Astrocyte of the cerebellum (primary cell): ENCODE measurements around the gene BSG.
"Not testable (repeated sequence)": the region's sequence is repeated elsewhere in the genome, so short reads cannot be mapped to it uniquely, and the experiment has no call there.

Experiments used
- DNase-seq: peaks from one replicate; pipeline ENCODE4 v3.0.0-alpha.2; 2011; ENCODE audit warnings: low read depth
- H3K4me3 ChIP-seq: 2 replicates; pipeline ENCODE4 v1.5.1; 2011; ENCODE audit warnings: mild to moderate bottlenecking, low read depth, low read length, moderate library complexity
- in situ Hi-C: cut with HindIII; loops from 2 replicates; pipeline ENCODE4 v1.10.0; 2017; ENCODE audit warnings: low sequenced_read_pairs
- TF ChIP-seq, protein P1 (sequence below): IDR thresholded peaks from 2 replicates; pipeline ENCODE4 v1.5.1; 2012; ENCODE audit warnings: low read length, low read depth, moderate library complexity, mild to moderate bottlenecking; ENCODE audit errors: missing control alignments

BSG gene

DNA sequence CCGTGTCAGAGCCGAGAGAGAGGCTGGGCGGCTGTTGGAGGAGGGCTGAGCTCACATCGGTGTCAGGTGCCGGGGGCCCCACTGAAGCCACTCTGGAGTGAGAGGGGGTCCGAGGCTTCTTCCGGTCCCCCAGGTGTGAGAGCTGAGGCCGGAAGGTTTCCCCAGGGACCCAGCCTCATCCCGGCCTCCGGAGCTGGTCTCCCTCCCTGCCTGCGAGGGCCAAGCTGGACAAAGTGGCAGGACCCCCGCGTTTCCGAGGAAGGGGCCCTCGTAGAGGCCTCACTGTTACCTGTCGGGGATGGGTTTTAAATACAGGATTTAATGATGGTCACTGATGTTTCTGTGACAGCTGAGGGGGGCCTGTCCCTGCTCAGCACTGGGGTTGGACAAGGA, 23.9 kb downstream of the BSG start:
- in situ Hi-C loops: no loop called here
- DNase-seq: no peak
- no peak overlapping the region for H3K4me3 ChIP-seq
- TF ChIP-seq, protein P1, sequence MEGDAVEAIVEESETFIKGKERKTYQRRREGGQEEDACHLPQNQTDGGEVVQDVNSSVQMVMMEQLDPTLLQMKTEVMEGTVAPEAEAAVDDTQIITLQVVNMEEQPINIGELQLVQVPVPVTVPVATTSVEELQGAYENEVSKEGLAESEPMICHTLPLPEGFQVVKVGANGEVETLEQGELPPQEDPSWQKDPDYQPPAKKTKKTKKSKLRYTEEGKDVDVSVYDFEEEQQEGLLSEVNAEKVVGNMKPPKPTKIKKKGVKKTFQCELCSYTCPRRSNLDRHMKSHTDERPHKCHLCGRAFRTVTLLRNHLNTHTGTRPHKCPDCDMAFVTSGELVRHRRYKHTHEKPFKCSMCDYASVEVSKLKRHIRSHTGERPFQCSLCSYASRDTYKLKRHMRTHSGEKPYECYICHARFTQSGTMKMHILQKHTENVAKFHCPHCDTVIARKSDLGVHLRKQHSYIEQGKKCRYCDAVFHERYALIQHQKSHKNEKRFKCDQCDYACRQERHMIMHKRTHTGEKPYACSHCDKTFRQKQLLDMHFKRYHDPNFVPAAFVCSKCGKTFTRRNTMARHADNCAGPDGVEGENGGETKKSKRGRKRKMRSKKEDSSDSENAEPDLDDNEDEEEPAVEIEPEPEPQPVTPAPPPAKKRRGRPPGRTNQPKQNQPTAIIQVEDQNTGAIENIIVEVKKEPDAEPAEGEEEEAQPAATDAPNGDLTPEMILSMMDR: no peak

DNA sequence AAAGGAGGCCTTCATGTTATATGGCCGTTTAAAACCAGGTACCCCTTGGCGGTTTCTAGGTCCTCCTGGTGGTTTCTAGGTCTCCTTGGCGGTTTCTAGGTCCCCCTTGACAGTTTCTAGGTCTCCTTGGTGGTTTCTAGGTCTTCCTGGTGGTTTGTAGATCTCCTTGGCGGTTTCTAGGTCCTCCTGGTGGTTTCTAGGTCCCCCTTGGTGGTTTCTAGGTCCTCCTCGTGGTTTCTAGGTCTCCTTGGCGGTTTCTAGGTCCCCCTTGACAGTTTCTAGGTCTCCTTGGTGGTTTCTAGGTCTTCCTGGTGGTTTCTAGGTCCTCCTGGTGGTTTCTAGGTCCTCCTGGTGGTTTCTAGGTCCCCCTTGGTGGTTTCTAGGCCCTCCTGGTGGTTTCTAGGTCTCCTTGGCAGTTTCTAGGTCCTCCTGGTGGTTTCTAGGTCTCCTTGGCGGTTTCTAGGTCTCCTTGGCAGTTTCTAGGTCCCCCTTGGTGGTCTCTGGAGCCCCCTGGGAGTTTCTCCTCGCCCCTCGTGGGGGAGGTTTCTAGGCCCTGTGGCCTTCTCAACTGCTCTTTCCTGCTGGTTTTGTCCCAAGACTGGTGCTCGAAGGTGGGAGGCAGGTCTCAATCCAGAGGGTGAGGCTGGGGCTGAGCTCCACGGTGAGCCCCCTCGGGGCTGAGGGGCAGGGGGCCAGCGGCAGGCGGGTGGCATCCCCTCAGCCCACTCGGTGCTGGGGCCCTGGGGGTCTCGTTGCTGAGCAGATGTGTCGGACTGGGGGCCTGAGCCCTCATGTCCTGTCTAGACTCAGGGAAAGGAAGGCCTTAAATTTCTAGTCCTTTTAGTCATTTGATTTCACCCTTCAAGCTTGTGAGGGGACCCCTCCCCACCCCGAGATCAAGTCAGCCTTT, 25.3 kb downstream of the BSG start:
- in situ Hi-C loops: no loop called here
- DNase-seq: no peak
- TF ChIP-seq, protein P1: no peak
- no peak overlapping the region for H3K4me3 ChIP-seq

DNA sequence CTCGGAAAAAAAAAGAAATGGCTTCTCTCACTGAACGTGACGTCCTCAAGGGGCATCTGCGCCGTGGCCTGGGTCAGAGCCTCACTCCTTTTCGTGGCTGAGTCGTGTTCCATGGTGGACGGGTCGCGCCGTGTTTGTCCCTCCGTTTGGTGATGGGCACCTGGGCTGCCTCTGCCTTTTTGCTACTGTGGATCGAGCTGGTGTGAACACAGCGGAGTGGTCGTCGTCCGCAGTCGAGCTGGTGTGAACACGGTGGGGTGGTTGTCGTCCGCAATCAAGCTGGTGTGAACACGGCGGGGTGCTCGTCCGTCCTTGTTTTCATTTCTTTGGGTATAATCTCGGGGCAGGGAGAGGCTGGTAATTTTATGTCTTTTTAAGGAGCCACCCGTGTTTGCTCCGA, 28.9 kb downstream of the BSG start:
- no peak for DNase-seq
- TF ChIP-seq, protein P1: no peak
- no peak overlapping the region for H3K4me3 ChIP-seq
- in situ Hi-C loops: no loop called here

DNA sequence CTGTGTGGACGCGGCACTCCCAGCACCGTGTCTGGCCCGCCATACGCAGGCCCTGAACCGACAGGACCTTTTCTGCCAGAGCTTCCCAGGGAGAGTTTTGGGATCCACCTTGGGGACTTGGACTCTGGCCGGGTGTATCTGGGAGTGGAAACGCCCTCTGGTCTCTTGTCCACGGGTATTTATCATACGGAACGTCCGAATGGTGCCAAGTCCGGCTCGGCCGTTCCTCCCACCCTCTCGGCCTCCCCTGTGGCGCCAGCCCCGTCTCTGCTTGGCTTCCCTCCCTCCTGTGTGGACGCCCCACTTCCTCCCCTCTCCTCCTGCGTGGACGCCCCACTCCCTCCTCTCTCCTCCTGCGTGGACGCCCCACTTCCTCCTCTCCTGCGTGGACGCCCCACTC, 29.4 kb downstream of the BSG start:
- in situ Hi-C loops: no loop called here
- TF ChIP-seq, protein P1: no peak
- no peak for DNase-seq
- no peak overlapping the region for H3K4me3 ChIP-seq

DNA sequence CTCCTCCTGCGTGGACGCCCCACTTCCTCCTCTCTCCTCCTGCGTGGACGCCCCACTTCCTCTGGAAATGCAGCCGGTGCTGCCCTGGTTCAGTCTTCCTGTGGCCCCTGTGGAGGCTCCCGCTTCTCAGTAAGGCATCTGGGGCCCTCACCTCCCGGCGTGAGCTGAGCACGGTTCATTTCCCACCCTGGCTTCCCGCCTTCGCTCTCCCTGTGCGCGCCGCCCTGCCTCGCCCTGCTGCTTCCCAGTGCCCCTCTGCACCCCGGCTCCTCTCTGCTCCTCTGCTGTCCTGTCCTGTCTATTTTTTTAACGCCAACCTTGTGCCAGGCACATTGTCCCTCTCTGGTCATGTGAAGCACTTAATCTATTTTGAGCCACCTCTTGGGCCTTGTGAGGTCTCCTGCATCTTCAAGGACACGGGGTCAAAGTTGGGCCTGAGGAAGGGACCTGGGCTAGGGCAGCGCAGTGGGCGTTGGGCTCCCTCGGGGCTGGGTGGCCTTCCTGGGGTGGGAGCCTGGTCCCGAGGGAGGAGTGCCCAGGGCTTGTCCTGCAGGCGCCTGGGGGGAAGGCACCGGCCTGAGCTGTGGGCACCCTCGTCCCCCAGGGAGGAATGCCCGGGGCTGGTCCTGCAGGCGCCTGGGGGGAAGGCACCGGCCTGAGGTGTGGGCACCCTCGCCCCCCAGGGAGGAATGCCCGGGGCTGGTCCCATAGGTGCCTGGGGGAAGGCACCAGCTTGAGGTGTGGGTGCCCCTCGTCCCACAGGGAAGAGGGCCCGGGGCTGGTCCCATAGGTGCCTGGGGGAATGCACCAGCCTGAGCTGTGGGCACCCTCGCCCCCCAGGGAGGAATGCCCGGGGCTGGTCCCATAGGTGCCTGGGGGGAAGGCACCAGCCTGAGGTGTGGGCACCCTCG, 30.2 kb downstream of the BSG start:
- in situ Hi-C loops: no loop called here
- no peak overlapping the region for H3K4me3 ChIP-seq
- TF ChIP-seq, protein P1: no peak
- no peak for DNase-seq

DNA sequence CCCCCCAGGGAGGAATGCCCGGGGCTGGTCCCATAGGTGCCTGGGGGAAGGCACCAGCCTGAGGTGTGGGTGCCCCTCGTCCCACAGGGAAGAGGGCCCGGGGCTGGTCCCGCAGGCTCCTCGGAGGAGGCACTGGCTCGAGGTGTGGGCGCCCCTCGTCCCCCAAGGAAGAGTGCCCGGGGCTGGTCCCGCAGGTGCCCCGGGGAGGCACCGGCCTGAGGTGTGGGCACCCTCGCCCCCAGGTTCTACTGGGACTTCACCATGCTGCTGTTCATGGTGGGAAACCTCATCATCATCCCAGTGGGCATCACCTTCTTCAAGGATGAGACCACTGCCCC, 30.9 kb downstream of the BSG start:
- H3K4me3 ChIP-seq, in situ Hi-C loops, DNase-seq: not testable (repeated sequence)

DNA sequence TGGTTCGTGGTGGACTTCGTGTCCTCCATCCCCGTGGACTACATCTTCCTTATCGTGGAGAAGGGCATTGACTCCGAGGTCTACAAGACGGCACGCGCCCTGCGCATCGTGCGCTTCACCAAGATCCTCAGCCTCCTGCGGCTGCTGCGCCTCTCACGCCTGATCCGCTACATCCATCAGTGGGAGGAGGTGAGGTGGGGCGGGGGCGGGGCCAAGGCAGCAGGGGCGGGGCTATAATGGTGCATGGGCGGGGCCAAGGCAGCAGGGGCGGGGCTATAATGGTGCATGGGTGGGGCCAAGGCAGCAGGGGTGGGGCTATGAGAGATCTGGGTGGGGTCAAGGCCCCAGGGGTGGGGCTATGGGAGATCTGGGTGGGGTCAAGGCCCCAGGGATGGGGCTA, 31.4 kb downstream of the BSG start:
- H3K4me3 ChIP-seq, DNase-seq, in situ Hi-C loops: not testable (repeated sequence)
